22Rv1 (cell line): ENCODE data around the gene RBM33.

Experiments used
- ZFX ChIP-seq: fragments of 450-650 bp; IDR thresholded peaks from 2 replicates; pipeline ENCODE4 v1.6.1; 2017; ENCODE audit warnings: antibody characterized with exemption, borderline replicate concordance
- TF ChIP-seq, protein P1 (sequence below): fragments of 450-650 bp; IDR thresholded peaks from 2 replicates; pipeline ENCODE4 v1.5.1; 2017; ENCODE audit warnings: mild to moderate bottlenecking

DNA sequence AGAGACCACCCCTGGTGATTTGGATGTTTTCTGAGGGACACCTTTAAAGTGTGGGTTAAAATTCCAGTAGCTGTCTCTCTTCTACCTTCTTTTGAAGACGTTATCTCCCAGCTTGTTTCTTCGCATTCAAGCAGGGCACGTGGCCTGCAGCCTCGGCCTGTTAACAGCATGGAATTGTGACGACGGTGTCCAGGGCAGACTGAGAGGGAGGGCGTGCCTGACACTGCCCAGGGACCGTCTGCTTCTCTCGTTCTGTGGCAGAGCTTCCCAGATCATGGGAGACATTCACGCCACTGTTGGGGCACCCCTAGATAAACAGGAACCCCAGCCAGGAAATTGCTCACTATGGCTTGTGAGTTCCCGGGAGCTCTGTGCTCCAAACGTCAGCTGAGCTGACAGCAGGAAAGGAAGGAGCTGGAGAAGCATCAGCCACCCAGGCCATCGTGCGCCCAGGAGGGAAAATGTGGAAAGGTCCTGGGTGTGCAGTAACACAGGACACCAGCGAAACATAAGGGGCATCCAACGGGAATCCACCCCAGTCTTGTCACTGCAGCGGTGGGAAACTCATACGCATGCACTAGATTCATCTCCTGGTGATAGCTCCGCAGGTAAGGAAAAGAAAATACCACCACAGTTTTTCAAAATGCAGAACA, 41.1 kb upstream of the RBM33 start:
- TF ChIP-seq, protein P1, sequence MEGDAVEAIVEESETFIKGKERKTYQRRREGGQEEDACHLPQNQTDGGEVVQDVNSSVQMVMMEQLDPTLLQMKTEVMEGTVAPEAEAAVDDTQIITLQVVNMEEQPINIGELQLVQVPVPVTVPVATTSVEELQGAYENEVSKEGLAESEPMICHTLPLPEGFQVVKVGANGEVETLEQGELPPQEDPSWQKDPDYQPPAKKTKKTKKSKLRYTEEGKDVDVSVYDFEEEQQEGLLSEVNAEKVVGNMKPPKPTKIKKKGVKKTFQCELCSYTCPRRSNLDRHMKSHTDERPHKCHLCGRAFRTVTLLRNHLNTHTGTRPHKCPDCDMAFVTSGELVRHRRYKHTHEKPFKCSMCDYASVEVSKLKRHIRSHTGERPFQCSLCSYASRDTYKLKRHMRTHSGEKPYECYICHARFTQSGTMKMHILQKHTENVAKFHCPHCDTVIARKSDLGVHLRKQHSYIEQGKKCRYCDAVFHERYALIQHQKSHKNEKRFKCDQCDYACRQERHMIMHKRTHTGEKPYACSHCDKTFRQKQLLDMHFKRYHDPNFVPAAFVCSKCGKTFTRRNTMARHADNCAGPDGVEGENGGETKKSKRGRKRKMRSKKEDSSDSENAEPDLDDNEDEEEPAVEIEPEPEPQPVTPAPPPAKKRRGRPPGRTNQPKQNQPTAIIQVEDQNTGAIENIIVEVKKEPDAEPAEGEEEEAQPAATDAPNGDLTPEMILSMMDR, result no peak
- TF ChIP-seq ZFX, result no peak
